ENCODE results near the gene ICA1L. TPM values are rescaled to one million over a fixed set of nuclear protein-coding genes. Genes with fewer than 3 reads are reported as not detected.
A peak's percentile ranks its signal among the peaks of the same experiment; 100 is the strongest.

ICA1L gene
- total and polyA plus RNA-seq, 2 of the 13 experiments (the other 11 are each of a cell fraction or from before 2014, with no cell fraction given) = 1.5 to 2.4 TPM

DNA sequence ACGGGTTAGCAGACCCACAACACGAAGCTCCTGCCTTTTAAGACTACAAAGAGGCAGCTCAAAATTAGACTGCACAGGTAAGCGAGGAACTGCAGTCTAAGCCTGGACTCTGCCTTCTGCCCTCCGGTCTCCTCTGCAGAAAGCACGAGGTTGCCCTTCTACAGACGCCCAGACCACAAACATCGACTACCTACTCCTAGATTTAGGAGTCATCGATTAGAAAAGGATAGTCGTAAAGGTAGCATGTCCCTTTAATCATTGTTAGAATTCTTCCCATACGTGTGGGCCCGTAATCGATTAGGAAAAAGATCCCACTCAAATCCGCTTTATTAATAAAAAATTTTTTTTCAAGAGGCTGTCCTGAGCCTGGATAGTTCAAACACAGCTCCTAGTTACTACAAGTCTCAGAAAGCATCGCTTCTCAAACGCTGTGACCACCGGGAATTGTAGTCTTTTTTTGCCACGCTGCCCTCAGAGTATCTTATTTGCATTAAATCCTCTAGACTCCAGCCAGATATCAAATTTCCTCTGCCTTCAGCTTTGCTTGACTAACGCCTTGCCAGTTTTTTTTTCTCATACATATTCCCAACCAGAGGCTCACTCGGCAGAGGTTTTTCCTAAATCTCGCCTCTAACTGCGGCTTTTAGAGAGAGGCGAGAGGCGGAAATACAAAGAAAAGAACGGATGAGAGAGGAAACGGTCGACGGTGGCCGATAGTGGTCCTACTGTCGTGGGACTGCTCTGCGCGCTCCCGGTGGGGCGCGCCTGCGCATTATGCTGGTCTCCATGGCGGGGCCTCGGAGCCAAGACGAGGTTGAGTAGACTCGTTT, 40.2 kb upstream of the ICA1L start, which contains the start of the genes CARF and WDR12 (continued):
- TF ChIP-seq, protein P1, sequence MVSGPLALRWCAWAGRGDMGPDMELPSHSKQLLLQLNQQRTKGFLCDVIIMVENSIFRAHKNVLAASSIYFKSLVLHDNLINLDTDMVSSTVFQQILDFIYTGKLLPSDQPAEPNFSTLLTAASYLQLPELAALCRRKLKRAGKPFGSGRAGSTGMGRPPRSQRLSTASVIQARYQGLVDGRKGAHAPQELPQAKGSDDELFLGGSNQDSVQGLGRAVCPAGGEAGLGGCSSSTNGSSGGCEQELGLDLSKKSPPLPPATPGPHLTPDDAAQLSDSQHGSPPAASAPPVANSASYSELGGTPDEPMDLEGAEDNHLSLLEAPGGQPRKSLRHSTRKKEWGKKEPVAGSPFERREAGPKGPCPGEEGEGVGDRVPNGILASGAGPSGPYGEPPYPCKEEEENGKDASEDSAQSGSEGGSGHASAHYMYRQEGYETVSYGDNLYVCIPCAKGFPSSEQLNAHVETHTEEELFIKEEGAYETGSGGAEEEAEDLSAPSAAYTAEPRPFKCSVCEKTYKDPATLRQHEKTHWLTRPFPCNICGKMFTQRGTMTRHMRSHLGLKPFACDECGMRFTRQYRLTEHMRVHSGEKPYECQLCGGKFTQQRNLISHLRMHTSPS (CRISPR knock-in tag; IDR thresholded peaks at IDR 0.05; ENCODE audit: low read depth) = no peak
- TF ChIP-seq HOXA9 (CRISPR knock-in tag; IDR thresholded peaks at IDR 0.05; ENCODE audit: borderline replicate concordance) (no peak), THYN1 (CRISPR knock-in tag; IDR thresholded peaks at IDR 0.05; ENCODE audit: borderline replicate concordance, low read depth) (no peak), KDM1A (CRISPR knock-in tag; IDR thresholded peaks at IDR 0.05) (no peak), ZFP36 (IDR thresholded peaks at IDR 0.05; ENCODE audit: borderline replicate concordance, low read depth, low read length, partially characterized antibody) (no peak), SMARCE1 (IDR thresholded peaks at IDR 0.05; ENCODE audit: borderline replicate concordance) (no peak), CREB1 (IDR thresholded peaks at IDR 0.05) (peak; percentile 17; the same call in 1 of the 2 replicates), CREB1 (CRISPR knock-in tag; IDR thresholded peaks at IDR 0.05) (peak; percentile 81), HNRNPLL (IDR thresholded peaks at IDR 0.05; ENCODE audit: low read depth, low read length, poor library complexity, severe bottlenecking) (peak; percentile 83), KDM3A (CRISPR knock-in tag; IDR thresholded peaks at IDR 0.05; ENCODE audit: low read depth) (no peak), ZNF816 (CRISPR knock-in tag; IDR thresholded peaks at IDR 0.05; ENCODE audit: borderline replicate concordance) (peak; percentile 92; the same call in 1 of the 2 replicates), NR2C2 (CRISPR knock-in tag; IDR thresholded peaks at IDR 0.05; ENCODE audit: borderline replicate concordance) (peak; percentile 49; the same call in 1 of the 2 replicates), ZNF431 (CRISPR knock-in tag; IDR thresholded peaks at IDR 0.05; ENCODE audit: borderline replicate concordance, low read depth) (peak; percentile 72; the same call in 1 of the 2 replicates), PPARG (CRISPR knock-in tag; conservative IDR thresholded peaks at IDR 0.05) (peak; percentile 21), ZNF775 (CRISPR knock-in tag; IDR thresholded peaks at IDR 0.05; ENCODE audit: borderline replicate concordance) (0 out of 2 replicates have a peak, but pooled peaks have one; percentile 67), ZNF143 (CRISPR knock-in tag; IDR thresholded peaks at IDR 0.05) (peak; percentile 91), SALL1 (CRISPR knock-in tag; IDR thresholded peaks at IDR 0.05) (peak; percentile 83), IRF2 (CRISPR knock-in tag; IDR thresholded peaks at IDR 0.05) (peak; percentile 62), HDAC1 (CRISPR knock-in tag; IDR thresholded peaks at IDR 0.05) (peak; percentile 83; the same call in 1 of the 2 replicates), FOXK1 (CRISPR knock-in tag; IDR thresholded peaks at IDR 0.05; ENCODE audit: borderline replicate concordance, low read depth) (peak; percentile 72), NFRKB (IDR thresholded peaks at IDR 0.05) (no peak), GATAD2A (CRISPR knock-in tag; IDR thresholded peaks at IDR 0.05) (no peak; the same call in 1 of the 2 replicates), SALL2 (CRISPR knock-in tag; IDR thresholded peaks at IDR 0.05) (no peak)
- TF ChIP-seq, protein P2, sequence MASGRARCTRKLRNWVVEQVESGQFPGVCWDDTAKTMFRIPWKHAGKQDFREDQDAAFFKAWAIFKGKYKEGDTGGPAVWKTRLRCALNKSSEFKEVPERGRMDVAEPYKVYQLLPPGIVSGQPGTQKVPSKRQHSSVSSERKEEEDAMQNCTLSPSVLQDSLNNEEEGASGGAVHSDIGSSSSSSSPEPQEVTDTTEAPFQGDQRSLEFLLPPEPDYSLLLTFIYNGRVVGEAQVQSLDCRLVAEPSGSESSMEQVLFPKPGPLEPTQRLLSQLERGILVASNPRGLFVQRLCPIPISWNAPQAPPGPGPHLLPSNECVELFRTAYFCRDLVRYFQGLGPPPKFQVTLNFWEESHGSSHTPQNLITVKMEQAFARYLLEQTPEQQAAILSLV (CRISPR knock-in tag; IDR thresholded peaks at IDR 0.05; ENCODE audit: borderline replicate concordance) = peak; percentile 60
- TF ChIP-seq, protein P3, sequence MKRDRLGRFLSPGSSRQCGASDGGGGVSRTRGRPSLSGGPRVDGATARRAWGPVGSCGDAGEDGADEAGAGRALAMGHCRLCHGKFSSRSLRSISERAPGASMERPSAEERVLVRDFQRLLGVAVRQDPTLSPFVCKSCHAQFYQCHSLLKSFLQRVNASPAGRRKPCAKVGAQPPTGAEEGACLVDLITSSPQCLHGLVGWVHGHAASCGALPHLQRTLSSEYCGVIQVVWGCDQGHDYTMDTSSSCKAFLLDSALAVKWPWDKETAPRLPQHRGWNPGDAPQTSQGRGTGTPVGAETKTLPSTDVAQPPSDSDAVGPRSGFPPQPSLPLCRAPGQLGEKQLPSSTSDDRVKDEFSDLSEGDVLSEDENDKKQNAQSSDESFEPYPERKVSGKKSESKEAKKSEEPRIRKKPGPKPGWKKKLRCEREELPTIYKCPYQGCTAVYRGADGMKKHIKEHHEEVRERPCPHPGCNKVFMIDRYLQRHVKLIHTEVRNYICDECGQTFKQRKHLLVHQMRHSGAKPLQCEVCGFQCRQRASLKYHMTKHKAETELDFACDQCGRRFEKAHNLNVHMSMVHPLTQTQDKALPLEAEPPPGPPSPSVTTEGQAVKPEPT (CRISPR knock-in tag; IDR thresholded peaks at IDR 0.05; ENCODE audit: low read depth) = peak; percentile 42; the same call in 1 of the 2 replicates

Data from HepG2 (cell line).